Umbilical cord (tissue), 2 donors: ENCODE data around the gene IFNA10. TPM values are rescaled to one million over a fixed set of nuclear protein-coding genes. Genes with fewer than 3 reads are reported as not detected.
"Not testable (repeated sequence)": the region's sequence is repeated elsewhere in the genome, so short reads cannot be mapped to it uniquely, and the experiment has no call there.

Experiments
- DNase-seq: peaks from one replicate; pipeline ENCODE4 v3.0.0-alpha.2; 2015; ENCODE audit warnings: low spot score
- total RNA-seq: library from RNA; depleted of rRNA; stranded (reverse); fragments of >200 nt; gene quantifications from one replicate; pipeline ENCODE4 v1.2.3, GENCODE V29; 2014; ENCODE audit warnings: low replicate concordance; ENCODE audit not compliant: insufficient read depth

Gene IFNA10
- total RNA-seq: 2.6 TPM

- DNase-seq: not testable (repeated sequence)
Measured at GRCh38 chr9:21207043-21207442, at the start of gene IFNA10. TSS of gene IFNA10 (minus strand) at chr9:21207143. CDS start at chr9:21207097, 46 bp downstream.

DNA sequence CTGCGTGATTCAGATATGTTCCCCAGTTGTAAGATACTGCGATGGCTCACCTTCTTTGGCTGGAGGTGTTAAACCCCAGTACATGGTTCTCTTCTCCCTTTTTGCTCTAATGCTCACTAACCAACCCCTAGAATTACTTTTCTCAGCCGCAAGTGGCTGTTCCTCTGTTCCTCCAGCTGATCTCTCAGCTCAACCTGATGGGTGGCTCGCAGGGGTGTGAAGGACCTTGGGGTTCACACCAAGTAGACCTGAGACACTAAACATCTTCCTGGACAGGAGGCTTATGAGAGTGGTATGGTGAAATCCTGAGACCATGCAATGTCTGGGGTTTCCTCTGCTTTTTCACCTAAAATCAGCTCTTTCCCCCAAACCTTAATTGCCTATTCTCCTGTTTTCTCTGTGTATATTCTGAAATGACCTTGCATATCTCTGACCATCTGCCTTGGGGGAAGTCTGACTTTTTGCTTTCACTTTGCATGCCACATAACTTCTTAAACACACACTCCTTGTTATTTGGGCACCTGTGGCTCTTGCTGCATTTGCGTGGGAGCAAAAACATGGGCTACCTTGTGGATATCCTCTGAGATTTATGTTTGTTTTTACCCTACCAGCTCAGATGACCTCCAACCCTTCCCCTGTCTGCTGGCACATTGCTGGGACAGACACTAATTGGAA is 48.7 kb upstream of the IFNA10 start:
- no peak for DNase-seq

GRCh38 chr9:21252721-21253547 is 46.0 kb upstream of the IFNA10 start:
- DNase-seq: peak; percentile 33

DNA sequence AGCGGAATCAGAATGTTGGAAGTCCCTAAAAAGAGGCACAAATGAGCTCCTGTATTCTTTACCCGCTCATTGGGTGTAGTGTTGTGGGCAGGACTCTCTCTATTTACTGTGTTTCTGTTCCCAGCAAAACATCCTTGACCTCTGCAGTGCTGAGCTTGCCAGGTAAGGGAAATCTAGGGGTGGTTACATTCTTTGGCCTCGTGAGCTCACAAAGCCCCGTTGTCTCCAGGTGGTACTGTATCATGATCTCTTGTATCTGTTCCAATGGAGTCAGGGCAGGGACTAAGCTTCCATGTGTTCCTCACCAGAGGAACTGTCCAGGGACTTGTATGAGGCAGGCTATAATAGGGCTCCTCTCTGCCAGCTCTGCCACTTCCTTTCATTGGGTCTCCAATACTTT is 44.7 kb upstream of the IFNA10 start:
- DNase-seq: no peak

- no peak for DNase-seq
Measured at GRCh38 chr9:21251190-21251589, 44.2 kb upstream of the IFNA10 start.

GRCh38 chr9:21244836-21245235 is 37.9 kb upstream of the IFNA10 start:
- DNase-seq: no peak

DNA sequence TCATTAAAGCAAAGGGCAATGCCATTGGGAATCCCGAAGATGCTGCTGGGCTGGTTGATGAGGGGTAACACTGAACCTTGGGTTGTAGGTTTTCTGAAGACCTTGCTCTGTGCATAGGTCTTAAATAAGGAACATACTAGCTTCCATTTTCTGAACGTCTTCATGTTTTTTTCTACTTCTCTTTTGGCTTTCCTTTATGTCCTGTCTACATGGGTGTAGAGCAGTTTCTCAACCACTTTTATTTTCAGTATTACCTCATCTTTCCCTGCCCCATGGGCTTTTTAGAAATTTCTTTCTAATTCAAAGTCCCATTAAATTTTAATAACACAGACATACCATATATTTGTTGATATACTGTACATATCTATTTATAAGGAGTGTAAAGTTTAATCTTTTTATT is 33.0 kb upstream of the IFNA10 start, which contains the start of gene IFNA14:
Gene IFNA14, minus strand, starts transcription at position 95 of the 400 bp plus-strand sequence. Its CDS starts 70 bp downstream, at position 25.
- no peak for DNase-seq

GRCh38 chr9:21236360-21236714 is 29.4 kb upstream of the IFNA10 start:
- not testable (repeated sequence) for DNase-seq

- peak; percentile 47 for DNase-seq
Measured at GRCh38 chr9:21235468-21236359, 28.8 kb upstream of the IFNA10 start.

DNA sequence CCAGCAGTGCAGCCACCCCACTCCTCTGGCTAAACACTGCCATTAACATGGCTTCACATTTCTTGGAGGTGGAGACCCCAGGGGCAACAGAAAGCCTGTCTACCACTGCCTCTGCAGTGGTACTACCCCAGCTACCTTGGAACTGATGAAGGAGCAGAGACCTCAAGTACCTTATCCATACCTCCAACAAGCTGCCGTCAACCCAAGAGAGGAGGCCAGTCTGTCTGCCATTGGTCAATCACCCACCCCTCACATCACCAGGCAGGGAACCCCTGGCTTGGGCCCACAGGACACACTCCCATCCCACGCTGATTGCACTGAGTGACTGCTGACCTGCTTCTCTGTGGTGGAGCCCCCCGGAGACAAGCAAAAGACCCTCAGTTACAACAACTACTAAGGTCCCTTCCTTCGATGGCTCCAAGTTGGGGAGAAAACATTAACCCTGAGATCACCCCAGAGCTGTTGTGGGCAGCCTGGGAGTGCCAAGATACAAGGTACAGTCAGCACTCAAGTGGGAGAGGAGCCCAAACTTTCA is 27.3 kb upstream of the IFNA10 start:
- DNase-seq: no peak

GRCh38 chr9:21233258-21233657 is 26.3 kb upstream of the IFNA10 start:
- DNase-seq: no peak

DNA sequence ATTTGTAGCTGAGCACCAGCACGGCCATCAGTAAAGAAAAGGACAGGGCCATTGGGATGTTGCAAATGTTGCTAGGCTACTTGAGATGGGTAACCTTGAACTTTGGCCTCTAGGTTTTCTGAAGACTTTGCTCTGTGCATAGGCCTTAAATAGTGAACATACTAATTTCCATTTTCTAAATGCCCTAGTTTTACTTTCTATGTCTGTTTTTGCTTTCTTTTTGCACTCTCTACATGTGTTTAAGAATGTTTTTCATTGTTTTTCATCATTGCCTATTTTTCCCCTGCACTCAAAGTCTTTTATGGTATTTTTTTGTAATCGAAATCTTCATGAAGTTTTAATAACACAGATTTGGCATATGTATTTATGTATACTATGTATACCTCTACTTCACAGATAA is 21.2 kb upstream of the IFNA10 start, which contains the start of gene IFNA17:
Gene IFNA17, minus strand, starts transcription at position 101 of the 400 bp plus-strand sequence. Its CDS starts 49 bp downstream, at position 52.
- no peak for DNase-seq

DNA sequence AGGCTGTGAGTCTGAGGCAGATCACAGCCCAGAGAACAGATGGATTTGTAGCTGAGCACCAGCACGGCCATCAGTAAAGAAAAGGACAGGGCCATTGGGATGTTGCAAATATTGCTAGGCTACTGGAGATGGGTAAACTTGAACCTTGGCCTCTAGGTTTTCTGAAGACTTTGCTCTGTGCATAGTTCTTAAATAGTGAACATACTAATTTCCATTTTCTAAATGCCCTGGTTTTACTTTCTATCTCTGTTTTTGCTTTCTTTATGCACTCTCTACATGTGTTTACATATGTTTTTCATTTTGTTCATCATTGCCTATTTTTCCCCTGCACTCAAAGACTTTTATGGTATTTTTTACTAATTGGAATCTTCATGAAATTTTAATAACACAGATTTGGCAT is 10.3 kb upstream of the IFNA10 start, which contains the start of gene IFNA16:
Gene IFNA16, minus strand, starts transcription at position 101 of the 400 bp plus-strand sequence. Its CDS starts 6 bp downstream, at position 95.
- DNase-seq: not testable (repeated sequence)

GRCh38 chr9:21213411-21214326 is 6.7 kb upstream of the IFNA10 start:
- not testable (repeated sequence) for DNase-seq

- not testable (repeated sequence) for DNase-seq
Measured at GRCh38 chr9:21212160-21212559, 5.2 kb upstream of the IFNA10 start.

GRCh38 chr9:21210782-21211181 is 3.8 kb upstream of the IFNA10 start:
- DNase-seq: not testable (repeated sequence)

GRCh38 chr9:21210311-21210710 is 3.4 kb upstream of the IFNA10 start:
- no peak for DNase-seq

DNA sequence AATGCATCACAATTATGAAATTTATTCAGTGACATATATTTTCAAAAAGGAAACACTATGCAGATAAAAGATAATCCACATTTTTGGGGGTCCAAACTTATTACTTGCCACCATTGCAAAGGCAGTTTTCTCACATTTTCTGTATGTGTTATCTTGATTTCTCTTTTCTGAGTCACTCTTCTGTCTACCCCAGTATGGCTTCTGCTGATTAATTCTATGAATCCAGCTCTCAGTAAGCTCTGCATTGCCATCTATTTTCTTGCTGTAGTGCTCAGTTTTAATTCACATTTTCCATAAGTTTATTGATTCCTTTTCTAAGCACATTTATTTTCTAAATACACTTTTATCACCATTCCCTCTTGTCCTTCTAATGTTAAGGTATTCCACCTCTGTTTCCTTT is 1.7 kb downstream of the IFNA10 start:
- DNase-seq: no peak

- DNase-seq: not testable (repeated sequence)
Measured at GRCh38 chr9:21202105-21202504, 4.8 kb downstream of the IFNA10 start, which contains the start of gene IFNA7. TSS of gene IFNA7 (minus strand) at chr9:21202205. CDS start at chr9:21202165, 40 bp downstream.
